ENCODE measurements around the gene BTBD6. TPM values are rescaled to one million over a fixed set of nuclear protein-coding genes. Genes with fewer than 3 reads are reported as not detected.

BTBD6 gene
- total RNA-seq, 8 experiments from 2014 or later: 18.8 to 29.3 (median 26.3) TPM

DNA sequence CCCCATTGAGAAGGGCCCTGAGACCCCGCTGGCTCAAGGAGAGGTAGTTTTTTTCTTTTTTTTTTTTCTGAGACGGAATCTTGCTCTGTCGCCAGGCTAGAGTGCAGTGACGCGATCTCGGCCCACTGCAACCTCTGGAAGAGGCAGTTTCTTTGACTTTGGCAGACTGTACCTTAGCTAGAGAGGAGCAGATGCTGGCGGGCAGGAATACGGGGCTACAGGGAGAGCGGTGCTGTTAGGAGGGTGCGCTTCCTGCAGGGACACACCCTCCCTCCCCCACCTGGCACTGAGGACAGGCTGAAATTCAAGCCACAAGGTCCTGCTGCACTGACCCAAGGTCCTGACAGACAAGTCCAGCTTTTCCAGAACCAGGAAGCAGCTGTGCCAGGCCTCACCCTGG lies 35.0 kb upstream of the BTBD6 start:
- Histone ChIP-seq H3K27ac (no peak overlapping the region), H3K4me1 (replicated peaks in 1 of 2) (peaks cover 4 to 5% of the 10 kb centered on the region in 2 donors), H3K4me3 (no peak overlapping the region)
- peak in 3 of 8 experiments; percentile 5 to 10 (median 9) for ATAC-seq (replicated peaks in 6 of 8)
- in situ Hi-C loops (cut with MboI; ENCODE audit: low pct_unique_long_range_greater_than_20kb in 2 of 9, low sequenced_read_pairs in 9 of 9, unreplicated experiment in 9 of 9): loop anchor here in 1 of 9 experiments (25.0 kb wide), 1 partner anchor 149 kb away; no protein-coding TSS in a partner anchor
- 60 to 100% (median 93%) methylated on average over 1 to 7 of the region's 10 CpGs; no CpG with 5 or more reads in 3 of the 10 experiments for WGBS, 10 experiments

DNA sequence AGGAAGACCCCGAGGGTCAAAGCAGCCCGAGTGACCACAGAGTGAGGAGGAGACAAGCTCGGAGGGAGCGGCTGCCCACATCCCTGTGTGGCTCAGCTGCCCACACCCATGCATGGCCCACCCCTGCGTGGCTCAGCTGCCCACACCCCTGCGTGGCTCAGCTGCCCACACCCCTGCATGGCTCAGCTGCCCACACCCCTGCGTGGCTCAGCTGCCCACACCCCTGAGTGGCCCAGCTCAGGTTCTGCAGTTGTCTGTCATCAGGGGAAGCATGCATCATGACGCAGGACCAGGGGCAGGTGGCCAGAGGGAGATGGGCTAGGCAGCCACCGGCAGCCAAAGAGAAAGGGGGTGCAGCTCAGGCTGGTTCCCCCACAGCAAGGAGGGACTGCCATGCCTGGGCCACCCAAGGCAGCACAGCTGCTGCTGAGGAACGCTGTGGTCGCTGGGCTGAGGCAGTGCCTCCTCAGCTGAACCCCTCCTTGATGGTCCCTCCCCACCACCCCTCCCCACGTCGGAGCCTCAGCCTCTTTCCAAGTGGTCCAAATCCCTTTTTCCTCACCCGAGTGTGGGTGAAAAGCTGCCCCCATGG lies 33.9 kb upstream of the BTBD6 start:
- ATAC-seq (replicated peaks in 6 of 8): no peak
- H3K4me1 ChIP-seq (replicated peaks in 1 of 2): peaks cover 4 to 5% of the 10 kb centered on the region in 2 donors
- WGBS, 10 experiments: 80 to 100% (median 83%) methylated on average over 1 to 2 of the region's 14 CpGs; no CpG with 5 or more reads in 7 of the 10 experiments

DNA sequence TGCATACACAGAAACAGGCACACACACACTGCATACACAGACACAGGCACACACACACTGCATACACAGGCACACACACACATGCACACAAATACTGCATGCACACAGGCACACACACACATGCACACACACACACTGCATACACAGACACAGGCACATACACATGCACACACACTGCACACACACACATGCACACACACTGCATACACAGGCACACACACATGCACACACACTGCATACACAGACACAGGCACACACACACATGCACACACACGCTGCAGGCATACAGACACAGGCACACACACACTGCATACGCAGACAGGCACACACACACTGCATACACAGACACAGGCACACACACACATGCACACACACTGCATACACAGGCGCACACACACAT lies 32.7 kb upstream of the BTBD6 start:
- Histone ChIP-seq H3K27ac (no peak overlapping the region), H3K4me3 (no peak overlapping the region), H3K4me1 (replicated peaks in 1 of 2) (peaks cover 4 to 5% of the 10 kb centered on the region in 2 donors)
- 60 to 80% (median 80%) methylated on average over 1 to 2 of the region's 3 CpGs; no CpG with 5 or more reads in 7 of the 10 experiments for WGBS, 10 experiments
- ATAC-seq (replicated peaks in 6 of 8): no peak
- in situ Hi-C loops (cut with MboI; ENCODE audit: low pct_unique_long_range_greater_than_20kb in 2 of 9, low sequenced_read_pairs in 9 of 9, unreplicated experiment in 9 of 9): loop anchor here in 1 of 9 experiments (25.0 kb wide), 1 partner anchor 147 kb away; no protein-coding TSS in a partner anchor

More for the DNA sequence above, 33.9 kb upstream of the BTBD6 start:
- in situ Hi-C loops (cut with MboI; ENCODE audit: low pct_unique_long_range_greater_than_20kb in 2 of 9, low sequenced_read_pairs in 9 of 9, unreplicated experiment in 9 of 9): loop anchor here in 1 of 9 experiments (25.0 kb wide), 1 partner anchor 148 kb away; no protein-coding TSS in a partner anchor
- no peak overlapping the region for H3K27ac ChIP-seq
- no peak overlapping the region for H3K4me3 ChIP-seq

DNA sequence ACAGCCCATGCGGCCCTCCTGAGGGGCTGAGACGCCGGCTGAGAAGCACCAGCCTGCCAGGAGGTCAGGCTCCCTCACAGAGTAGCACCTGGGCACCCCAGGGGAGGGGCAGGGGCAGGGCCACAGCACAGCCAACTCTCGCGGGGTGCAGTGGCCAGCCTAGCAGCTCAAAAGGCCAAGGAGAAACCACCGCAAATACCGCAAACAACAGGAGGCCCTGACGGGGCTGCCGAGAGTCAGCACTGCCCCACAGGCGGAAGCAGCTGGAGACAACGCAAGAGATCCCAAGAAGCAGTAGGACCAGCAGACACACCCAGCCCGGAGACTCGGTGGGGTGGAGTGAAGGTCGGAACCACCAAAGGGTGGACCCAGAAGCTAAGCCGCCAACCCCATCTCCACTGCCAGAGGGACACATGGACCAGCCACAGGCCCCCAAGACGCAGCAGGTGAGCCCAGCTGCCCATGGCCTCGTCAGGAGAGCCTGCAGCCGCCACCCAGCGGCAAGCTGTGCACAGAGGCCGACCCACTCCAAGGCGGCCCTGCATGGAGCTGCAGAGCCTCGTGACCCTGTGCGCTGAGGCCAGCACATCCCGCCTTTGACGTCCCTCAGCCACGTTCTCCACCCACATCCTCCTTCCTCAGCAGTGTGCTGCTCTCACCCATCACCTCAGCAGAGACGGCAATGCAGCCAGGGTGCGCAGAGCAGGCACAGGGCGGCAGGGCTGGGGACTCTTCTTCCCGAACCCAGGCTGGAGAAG lies 31.7 kb upstream of the BTBD6 start:
- H3K27ac ChIP-seq: no peak overlapping the region
- peaks cover 4 to 5% of the 10 kb centered on the region in 2 donors for H3K4me1 ChIP-seq (replicated peaks in 1 of 2)
- in situ Hi-C loops (cut with MboI; ENCODE audit: low pct_unique_long_range_greater_than_20kb in 2 of 9, low sequenced_read_pairs in 9 of 9, unreplicated experiment in 9 of 9): loop anchor here in 1 of 9 experiments (25.0 kb wide), 1 partner anchor 146 kb away; no protein-coding TSS in a partner anchor
- 70 to 97% (median 90%) methylated on average over 2 to 6 of the region's 30 CpGs; no CpG with 5 or more reads in 5 of the 10 experiments for WGBS, 10 experiments
- no peak for ATAC-seq (replicated peaks in 6 of 8)
- no peak overlapping the region for H3K4me3 ChIP-seq

DNA sequence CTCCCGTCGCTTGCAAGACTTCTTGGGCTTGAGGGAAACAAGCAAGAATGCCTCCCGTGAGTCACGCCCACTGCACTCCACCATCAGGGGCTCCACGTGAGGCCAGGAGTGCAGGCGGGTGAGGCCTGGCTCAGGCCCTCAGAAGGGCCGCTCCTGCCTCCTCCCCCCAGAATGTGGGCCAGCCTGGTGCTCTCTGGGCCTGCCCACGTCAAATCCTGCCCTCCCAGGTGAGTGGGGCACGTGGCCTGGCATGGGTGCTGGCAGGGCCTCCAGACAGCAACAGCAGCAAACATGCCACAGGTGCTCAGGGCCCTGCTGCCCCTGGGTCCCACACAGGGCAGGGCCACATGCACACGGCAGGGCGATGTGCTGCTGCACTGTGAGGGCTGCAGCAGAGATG lies 30.6 kb upstream of the BTBD6 start:
- no peak overlapping the region for H3K4me3 ChIP-seq
- H3K27ac ChIP-seq: no peak overlapping the region
- 92 to 100% (median 100%) methylated on average over 2 to 8 of the region's 11 CpGs; no CpG with 5 or more reads in 7 of the 10 experiments for WGBS, 10 experiments
- no peak for ATAC-seq (replicated peaks in 6 of 8)
- in situ Hi-C loops (cut with MboI; ENCODE audit: low pct_unique_long_range_greater_than_20kb in 2 of 9, low sequenced_read_pairs in 9 of 9, unreplicated experiment in 9 of 9): loop anchor here in 1 of 9 experiments (25.0 kb wide), 1 partner anchor 145 kb away; no protein-coding TSS in a partner anchor
- peaks cover under 1 to 3% of the 10 kb centered on the region in 2 donors for H3K4me1 ChIP-seq (replicated peaks in 1 of 2)

DNA sequence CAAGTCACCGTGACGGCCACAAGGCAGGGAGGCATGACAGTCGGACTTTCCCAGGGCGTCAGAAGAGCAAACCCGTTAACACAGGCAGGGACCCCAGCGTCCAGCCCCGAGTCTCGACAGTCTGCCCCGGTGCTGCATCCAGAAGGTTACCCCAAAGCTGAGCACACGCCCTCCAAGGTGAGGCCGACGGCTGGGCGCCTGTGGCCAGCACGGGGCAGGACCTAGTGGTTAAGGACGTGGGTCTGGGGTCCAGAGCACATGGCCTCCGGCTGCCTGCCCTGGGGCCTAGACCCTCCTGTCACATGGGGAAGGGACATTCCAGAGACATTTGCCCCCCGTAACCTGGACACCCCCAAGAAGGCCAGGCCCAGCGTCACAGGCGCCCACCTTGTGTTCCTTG lies 29.7 kb upstream of the BTBD6 start:
- in situ Hi-C loops (cut with MboI; ENCODE audit: low pct_unique_long_range_greater_than_20kb in 2 of 9, low sequenced_read_pairs in 9 of 9, unreplicated experiment in 9 of 9): loop anchor here in 1 of 9 experiments (25.0 kb wide), 1 partner anchor 144 kb away; no protein-coding TSS in a partner anchor
- H3K4me1 ChIP-seq (replicated peaks in 1 of 2): no peaks in the 10 kb centered on the region
- ATAC-seq (replicated peaks in 6 of 8): no peak
- WGBS, 10 experiments: 82 to 96% (median 93%) methylated on average over 2 to 9 of the region's 19 CpGs; no CpG with 5 or more reads in 7 of the 10 experiments
- H3K4me3 ChIP-seq: no peak overlapping the region
- no peak overlapping the region for H3K27ac ChIP-seq

DNA sequence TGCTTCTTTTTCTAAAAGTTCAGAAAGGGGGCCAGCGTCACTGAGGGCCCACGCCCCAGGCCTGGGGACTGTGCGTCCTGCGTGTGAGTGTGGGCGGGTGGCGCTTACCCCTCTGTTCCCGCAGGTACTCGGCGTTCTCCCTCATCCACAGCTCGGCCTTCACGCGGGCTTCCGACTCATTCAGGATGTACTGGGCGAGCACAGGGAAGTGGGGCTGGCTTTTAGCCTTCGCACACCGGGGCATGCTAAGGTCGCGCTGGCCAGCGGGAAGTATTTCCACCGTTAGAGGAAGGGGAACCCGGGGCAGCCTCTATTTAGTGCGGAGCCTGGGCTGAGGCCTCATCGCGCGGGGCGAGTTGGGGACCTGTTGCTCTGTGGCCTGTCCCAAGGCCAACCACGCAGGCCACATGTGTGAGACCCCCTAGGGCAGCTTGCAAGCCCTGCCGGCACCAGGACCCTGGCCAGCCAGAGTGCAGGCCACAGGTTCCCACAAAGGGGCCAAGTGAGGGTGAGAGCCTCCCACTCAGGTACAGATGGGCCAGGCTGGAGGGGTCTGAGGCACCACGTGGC lies 29.2 kb upstream of the BTBD6 start:
- 97 to 100% (median 100%) methylated on average over 2 to 8 of the region's 29 CpGs; no CpG with 5 or more reads in 5 of the 10 experiments for WGBS, 10 experiments
- H3K4me3 ChIP-seq: no peak overlapping the region
- in situ Hi-C loops (cut with MboI; ENCODE audit: low pct_unique_long_range_greater_than_20kb in 2 of 9, low sequenced_read_pairs in 9 of 9, unreplicated experiment in 9 of 9): loop anchor here in 1 of 9 experiments (25.0 kb wide), 1 partner anchor 143 kb away; no protein-coding TSS in a partner anchor
- ATAC-seq (replicated peaks in 6 of 8): no peak
- H3K4me1 ChIP-seq (replicated peaks in 1 of 2): no peaks in the 10 kb centered on the region
- no peak overlapping the region for H3K27ac ChIP-seq

DNA sequence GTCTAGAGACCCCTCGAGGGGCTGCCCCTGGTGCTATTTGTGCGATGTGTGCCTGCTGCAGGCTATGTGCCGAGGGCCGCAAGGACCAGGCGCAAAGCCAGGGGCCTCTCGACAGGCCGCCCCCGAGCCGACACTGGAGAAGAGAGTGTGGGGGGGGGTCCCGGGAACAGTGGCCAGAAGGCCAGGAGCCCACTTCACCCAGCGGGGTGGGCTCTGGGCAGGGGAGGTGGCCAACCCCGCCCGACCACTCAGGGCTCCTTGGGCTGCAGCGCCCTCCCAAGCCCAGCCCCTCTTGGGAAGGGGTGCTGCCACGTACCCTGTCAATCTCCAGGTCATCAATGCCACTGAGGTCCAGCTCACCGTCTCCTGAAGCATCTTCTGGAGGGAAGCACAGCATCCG lies 28.6 kb upstream of the BTBD6 start:
- Histone ChIP-seq H3K4me3 (no peak overlapping the region), H3K4me1 (replicated peaks in 1 of 2) (no peaks in the 10 kb centered on the region), H3K27ac (no peak overlapping the region)
- ATAC-seq (replicated peaks in 6 of 8): no peak
- in situ Hi-C loops (cut with MboI; ENCODE audit: low pct_unique_long_range_greater_than_20kb in 2 of 9, low sequenced_read_pairs in 9 of 9, unreplicated experiment in 9 of 9): loop anchor here in 1 of 9 experiments (25.0 kb wide), 1 partner anchor 143 kb away; no protein-coding TSS in a partner anchor
- WGBS, 10 experiments: 100% methylated on average over 3 of the region's 17 CpGs; no CpG with 5 or more reads in 9 of the 10 experiments

DNA sequence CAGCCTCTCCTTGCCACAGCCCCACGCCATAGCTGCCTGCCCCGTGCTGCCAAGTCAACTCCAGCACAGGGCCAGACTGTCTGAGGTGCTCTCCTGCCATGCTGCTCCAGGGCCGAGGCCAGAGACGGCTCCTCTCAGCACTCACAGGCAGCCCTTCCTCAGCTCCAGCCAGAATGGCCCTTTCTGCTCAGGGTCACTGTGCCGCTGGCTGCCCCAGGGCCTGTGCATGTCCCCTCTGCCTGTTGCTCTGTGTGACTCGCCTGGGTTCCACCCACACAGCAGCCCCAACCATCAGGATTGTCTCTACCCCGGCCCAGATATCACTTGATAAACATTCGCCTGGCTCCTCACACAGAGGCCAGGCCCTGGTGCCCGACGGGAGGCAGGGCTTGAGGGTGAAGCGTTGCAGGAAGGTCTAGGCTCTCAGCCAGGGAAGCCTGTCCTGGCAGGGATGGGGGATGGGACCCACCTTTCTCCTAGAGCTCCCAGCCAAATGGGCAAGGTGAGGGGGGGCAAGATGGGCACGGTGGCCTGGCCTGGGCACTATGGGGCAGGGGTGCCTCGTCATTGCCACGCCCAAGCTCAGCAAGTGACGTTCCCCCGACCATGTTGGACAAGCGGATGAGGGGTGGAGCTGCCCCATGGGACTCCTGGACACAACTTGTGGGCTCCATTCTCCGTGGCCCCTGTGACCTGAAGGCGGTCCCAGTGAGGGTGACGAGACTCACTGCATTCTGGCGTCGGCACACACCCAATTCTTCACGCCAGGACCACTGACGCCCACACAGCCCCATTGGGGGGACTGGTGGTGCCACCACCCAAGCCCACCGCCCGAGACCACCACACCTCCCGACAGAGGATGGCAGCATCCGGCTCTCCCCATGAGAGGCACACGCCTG lies 27.4 kb upstream of the BTBD6 start:
- no peak overlapping the region for H3K4me3 ChIP-seq
- no peaks in the 10 kb centered on the region for H3K4me1 ChIP-seq (replicated peaks in 1 of 2)
- no peak overlapping the region for H3K27ac ChIP-seq
- 80 to 100% (median 90%) methylated on average over 1 to 8 of the region's 29 CpGs; no CpG with 5 or more reads in 5 of the 10 experiments for WGBS, 10 experiments
- in situ Hi-C loops (cut with MboI; ENCODE audit: low pct_unique_long_range_greater_than_20kb in 2 of 9, low sequenced_read_pairs in 9 of 9, unreplicated experiment in 9 of 9): loop anchor here in 1 of 9 experiments (25.0 kb wide), 1 partner anchor 141 kb away; no protein-coding TSS in a partner anchor
- ATAC-seq (replicated peaks in 6 of 8): no peak

DNA sequence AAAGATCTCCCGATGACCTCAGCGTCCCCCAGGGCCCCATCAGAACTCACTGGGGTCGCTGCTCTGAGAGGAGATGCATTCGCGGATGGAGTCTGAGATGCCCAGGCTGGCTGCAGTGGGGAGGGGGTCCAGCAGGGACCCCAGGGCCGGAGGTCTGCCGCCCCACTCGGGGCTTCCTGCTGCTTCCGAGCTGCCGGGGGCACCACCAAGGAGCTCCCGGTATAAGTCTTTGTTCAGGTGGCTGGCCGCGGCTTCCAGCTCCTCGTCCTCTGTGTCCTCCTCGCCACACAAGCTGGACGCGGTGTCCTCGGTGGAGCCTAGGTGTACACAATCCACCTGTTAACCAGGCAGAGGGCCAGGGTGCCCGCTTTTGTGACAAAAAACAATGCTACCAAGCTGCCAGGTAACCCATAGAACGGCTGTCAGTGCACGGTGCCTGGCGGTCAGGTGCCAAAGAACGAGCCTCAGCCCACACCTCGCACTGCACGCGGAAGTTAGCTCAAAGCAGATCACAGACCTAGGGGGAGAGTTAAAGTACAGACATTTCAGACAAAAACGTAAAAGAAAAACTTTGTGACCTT lies 26.6 kb upstream of the BTBD6 start:
- WGBS, 10 experiments: 83 to 100% (median 96%) methylated on average over 1 to 11 of the region's 27 CpGs
- no peak for ATAC-seq (replicated peaks in 6 of 8)
- in situ Hi-C loops (cut with MboI; ENCODE audit: low pct_unique_long_range_greater_than_20kb in 2 of 9, low sequenced_read_pairs in 9 of 9, unreplicated experiment in 9 of 9): loop anchor here in 1 of 9 experiments (25.0 kb wide), 1 partner anchor 141 kb away; no protein-coding TSS in a partner anchor

DNA sequence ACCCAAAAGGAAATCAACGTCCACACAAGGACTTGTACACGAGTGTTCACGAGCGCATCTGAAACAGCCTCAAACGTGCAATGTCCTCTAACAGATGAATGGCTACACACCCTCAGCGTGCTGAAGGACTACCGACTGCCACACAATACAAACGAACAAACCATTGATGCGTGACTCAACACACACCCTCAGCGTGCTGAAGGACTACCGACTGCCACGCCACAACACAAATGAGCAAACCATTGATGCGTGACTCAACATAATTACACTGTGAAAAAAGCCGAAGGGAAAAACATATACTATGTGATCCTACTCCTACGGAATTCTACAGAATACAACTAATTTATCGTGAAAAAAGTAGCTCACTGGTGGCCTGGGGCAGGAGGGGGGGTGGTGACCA lies 25.1 kb upstream of the BTBD6 start:
- 67 to 100% (median 88%) methylated on average over 1 to 16 of the region's 16 CpGs for WGBS, 10 experiments
- in situ Hi-C loops (cut with MboI; ENCODE audit: low pct_unique_long_range_greater_than_20kb in 2 of 9, low sequenced_read_pairs in 9 of 9, unreplicated experiment in 9 of 9): loop anchor here in 1 of 9 experiments (25.0 kb wide), 1 partner anchor 139 kb away; no protein-coding TSS in a partner anchor
- Histone ChIP-seq H3K4me1 (replicated peaks in 1 of 2) (no peaks in the 10 kb centered on the region), H3K27ac (no peak overlapping the region), H3K4me3 (no peak overlapping the region)
- peak in 3 of 8 experiments; percentile 17 to 93 (median 70) for ATAC-seq (replicated peaks in 6 of 8)

More for the DNA sequence above, 26.6 kb upstream of the BTBD6 start:
- H3K4me3 ChIP-seq: no peak overlapping the region
- no peak overlapping the region for H3K27ac ChIP-seq
- H3K4me1 ChIP-seq (replicated peaks in 1 of 2): no peaks in the 10 kb centered on the region

Measured in motor neuron (in vitro differentiated cells).